Ovary (tissue), 3 donors: ENCODE results near the gene SYNGR2.

Experiments
- CTCF ChIP-seq, 3 donors: fragments of 450-650 bp in 2 of 3; fragments of 200-600 bp in 1 of 3; IDR thresholded peaks; one replicate each; pipeline versions ENCODE4 v1.5.1 to v1.8.0; 2016 to 2022; ENCODE audit warnings: antibody characterized with exemption in 3 of 3, mild to moderate bottlenecking in 1 of 3
- EP300 ChIP-seq: sonication (generic); formaldehyde crosslinking; IDR thresholded peaks from one replicate; pipeline ENCODE4 v1.6.1; 2017; ENCODE audit warnings: antibody characterized with exemption
- POLR2A ChIP-seq: fragments of 450-650 bp; IDR thresholded peaks from one replicate; pipeline ENCODE4 v1.6.1; 2017; ENCODE audit warnings: antibody characterized with exemption, mild to moderate bottlenecking, moderate library complexity
- donor health status: DM: no; HTN: no; CAD: no.

DNA sequence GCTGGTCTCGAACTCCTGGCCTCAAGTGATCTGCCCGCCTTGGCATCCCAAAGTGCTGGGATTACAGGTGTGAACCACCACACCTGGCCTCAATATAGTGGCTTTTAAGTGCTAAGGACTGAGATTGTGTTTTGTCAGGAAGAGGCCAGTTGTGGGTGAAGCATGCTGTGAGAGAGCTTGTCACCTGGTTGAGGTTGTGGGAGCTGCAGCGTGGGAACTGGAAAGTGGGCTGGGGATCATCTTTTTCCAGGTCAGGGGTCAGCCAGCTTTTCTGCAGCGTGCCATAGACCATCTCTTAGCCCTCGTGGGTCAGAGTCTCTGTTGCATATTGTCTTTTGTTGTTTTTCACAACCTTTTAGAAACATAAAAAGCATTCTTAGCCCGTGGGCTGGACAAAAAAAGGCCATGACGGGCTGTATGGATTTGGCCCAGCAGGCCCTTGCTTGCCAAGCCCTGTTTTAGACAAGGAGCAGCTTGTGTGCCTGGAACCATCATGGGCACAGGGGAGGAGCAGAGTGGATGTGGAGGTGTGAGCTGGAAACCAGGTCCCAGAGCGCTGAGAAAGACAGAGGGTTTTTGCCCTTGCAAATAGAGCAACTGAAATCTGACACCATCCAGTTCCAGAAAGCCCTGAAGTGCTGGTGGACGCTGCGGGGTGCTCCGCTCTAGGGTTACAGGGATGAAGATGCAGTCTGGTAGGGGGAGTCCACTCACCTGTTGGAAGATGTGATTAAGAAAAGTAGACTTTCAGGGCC lies 51.2 kb downstream of the SYNGR2 start:
- TF ChIP-seq CTCF (IDR thresholded peaks at IDR 0.05) (no peak), EP300 (no peak), POLR2A (no peak)
